ENCODE data around the gene RASAL2.
"Not testable (repeated sequence)": the region's sequence is repeated elsewhere in the genome, so short reads cannot be mapped to it uniquely, and the experiment has no call there.

The RASAL2 gene

GRCh38 chr1:178115260-178115659, 21.4 kb downstream of the RASAL2 start:
- DNase-seq (ENCODE audit: low read depth, low spot score): no peak
- no peak overlapping the region for H3K9ac ChIP-seq (ENCODE audit: insufficient read length)
- no peaks in the 10 kb centered on the region for H3K36me3 ChIP-seq (ENCODE audit: insufficient read depth, low read length)
- no peak overlapping the region for H3K4me3 ChIP-seq
- H3K9me3 ChIP-seq (ENCODE audit: low read depth, low read length): no peaks in the 10 kb centered on the region
- H3K27ac ChIP-seq: no peak overlapping the region
- TF ChIP-seq POLR2AphosphoS5 (IDR thresholded peaks at IDR 0.05; ENCODE audit: borderline replicate concordance, low read depth, low read length) (no peak), EZH2 (IDR thresholded peaks at IDR 0.05) (no peak), FOXP2 (optimal IDR thresholded peaks at IDR 0.05; ENCODE audit: control extremely low read depth, extremely low read length, insufficient read depth) (no peak)

GRCh38 chr1:178118524-178118923, 24.6 kb downstream of the RASAL2 start:
- no peaks in the 10 kb centered on the region for H3K9me3 ChIP-seq (ENCODE audit: low read depth, low read length)
- no peak overlapping the region for H3K9ac ChIP-seq (ENCODE audit: insufficient read length)
- TF ChIP-seq EZH2 (IDR thresholded peaks at IDR 0.05): no peak
- no peaks in the 10 kb centered on the region for H3K36me3 ChIP-seq (ENCODE audit: insufficient read depth, low read length)
- DNase-seq (ENCODE audit: low read depth, low spot score): no peak
- no peak overlapping the region for H3K27ac ChIP-seq
- H3K4me3 ChIP-seq: no peak overlapping the region

- no peak for DNase-seq (ENCODE audit: low read depth, low spot score)
- H3K27ac ChIP-seq: no peak overlapping the region
Observed at GRCh38 chr1:178119628-178120027, 25.7 kb downstream of the RASAL2 start.

GRCh38 chr1:178120088-178120487, 26.2 kb downstream of the RASAL2 start:
- DNase-seq (ENCODE audit: low read depth, low spot score): peak; percentile 58
- H3K27ac ChIP-seq: no peak overlapping the region
- H3K4me3 ChIP-seq: no peak overlapping the region
- H3K36me3 ChIP-seq (ENCODE audit: insufficient read depth, low read length): no peaks in the 10 kb centered on the region
- no peak overlapping the region for H3K9ac ChIP-seq (ENCODE audit: insufficient read length)
- TF ChIP-seq EZH2 (IDR thresholded peaks at IDR 0.05): no peak
- TF ChIP-seq FOXP2 (optimal IDR thresholded peaks at IDR 0.05; ENCODE audit: control extremely low read depth, extremely low read length, insufficient read depth): no peak
- TF ChIP-seq POLR2AphosphoS5 (IDR thresholded peaks at IDR 0.05; ENCODE audit: borderline replicate concordance, low read depth, low read length): no peak
- H3K9me3 ChIP-seq (ENCODE audit: low read depth, low read length): no peaks in the 10 kb centered on the region

More at GRCh38 chr1:178119628-178120027, 25.7 kb downstream of the RASAL2 start:
- H3K4me3 ChIP-seq: no peak overlapping the region
- TF ChIP-seq FOXP2 (optimal IDR thresholded peaks at IDR 0.05; ENCODE audit: control extremely low read depth, extremely low read length, insufficient read depth): no peak
- TF ChIP-seq EZH2 (IDR thresholded peaks at IDR 0.05): no peak
- no peak for TF ChIP-seq POLR2AphosphoS5 (IDR thresholded peaks at IDR 0.05; ENCODE audit: borderline replicate concordance, low read depth, low read length)
- no peaks in the 10 kb centered on the region for H3K36me3 ChIP-seq (ENCODE audit: insufficient read depth, low read length)
- no peak overlapping the region for H3K9ac ChIP-seq (ENCODE audit: insufficient read length)
- H3K9me3 ChIP-seq (ENCODE audit: low read depth, low read length): no peaks in the 10 kb centered on the region

- H3K9me3 ChIP-seq (ENCODE audit: low read depth, low read length); H3K36me3 ChIP-seq (ENCODE audit: insufficient read depth, low read length); H3K9ac ChIP-seq (ENCODE audit: insufficient read length); H3K27ac ChIP-seq; DNase-seq (ENCODE audit: low read depth, low spot score); H3K4me3 ChIP-seq: not testable (repeated sequence)
Observed at GRCh38 chr1:178120520-178121052, 26.7 kb downstream of the RASAL2 start.

GRCh38 chr1:178121883-178122282, 28.0 kb downstream of the RASAL2 start:
- no peak overlapping the region for H3K9ac ChIP-seq (ENCODE audit: insufficient read length)
- no peak for TF ChIP-seq FOXP2 (optimal IDR thresholded peaks at IDR 0.05; ENCODE audit: control extremely low read depth, extremely low read length, insufficient read depth)
- no peak for TF ChIP-seq EZH2 (IDR thresholded peaks at IDR 0.05)
- H3K36me3 ChIP-seq (ENCODE audit: insufficient read depth, low read length): no peaks in the 10 kb centered on the region
- no peak overlapping the region for H3K4me3 ChIP-seq
- no peaks in the 10 kb centered on the region for H3K9me3 ChIP-seq (ENCODE audit: low read depth, low read length)
- no peak overlapping the region for H3K27ac ChIP-seq
- no peak for DNase-seq (ENCODE audit: low read depth, low spot score)

GRCh38 chr1:178122283-178122682, 28.4 kb downstream of the RASAL2 start:
- no peak for DNase-seq (ENCODE audit: low read depth, low spot score)
- TF ChIP-seq POLR2AphosphoS5 (IDR thresholded peaks at IDR 0.05; ENCODE audit: borderline replicate concordance, low read depth, low read length) (no peak), FOXP2 (optimal IDR thresholded peaks at IDR 0.05; ENCODE audit: control extremely low read depth, extremely low read length, insufficient read depth) (no peak), EZH2 (IDR thresholded peaks at IDR 0.05) (no peak)
- no peak overlapping the region for H3K9ac ChIP-seq (ENCODE audit: insufficient read length)
- no peak overlapping the region for H3K27ac ChIP-seq
- no peak overlapping the region for H3K4me3 ChIP-seq
- H3K9me3 ChIP-seq (ENCODE audit: low read depth, low read length): no peaks in the 10 kb centered on the region
- no peaks in the 10 kb centered on the region for H3K36me3 ChIP-seq (ENCODE audit: insufficient read depth, low read length)

GRCh38 chr1:178124115-178124514, 30.2 kb downstream of the RASAL2 start:
- TF ChIP-seq POLR2AphosphoS5 (IDR thresholded peaks at IDR 0.05; ENCODE audit: borderline replicate concordance, low read depth, low read length) (no peak), EZH2 (IDR thresholded peaks at IDR 0.05) (no peak), FOXP2 (optimal IDR thresholded peaks at IDR 0.05; ENCODE audit: control extremely low read depth, extremely low read length, insufficient read depth) (no peak)
- no peak overlapping the region for H3K4me3 ChIP-seq
- no peak for DNase-seq (ENCODE audit: low read depth, low spot score)
- H3K9me3 ChIP-seq (ENCODE audit: low read depth, low read length): no peaks in the 10 kb centered on the region
- no peak overlapping the region for H3K27ac ChIP-seq
- no peak overlapping the region for H3K9ac ChIP-seq (ENCODE audit: insufficient read length)
- H3K36me3 ChIP-seq (ENCODE audit: insufficient read depth, low read length): no peaks in the 10 kb centered on the region

- H3K36me3 ChIP-seq (ENCODE audit: insufficient read depth, low read length): no peaks in the 10 kb centered on the region
- H3K4me3 ChIP-seq: no peak overlapping the region
- no peak overlapping the region for H3K9ac ChIP-seq (ENCODE audit: insufficient read length)
- H3K27ac ChIP-seq: no peak overlapping the region
- no peaks in the 10 kb centered on the region for H3K9me3 ChIP-seq (ENCODE audit: low read depth, low read length)
- TF ChIP-seq FOXP2 (optimal IDR thresholded peaks at IDR 0.05; ENCODE audit: control extremely low read depth, extremely low read length, insufficient read depth): no peak
- TF ChIP-seq POLR2AphosphoS5 (IDR thresholded peaks at IDR 0.05; ENCODE audit: borderline replicate concordance, low read depth, low read length): no peak
- no peak for TF ChIP-seq EZH2 (IDR thresholded peaks at IDR 0.05)
- no peak for DNase-seq (ENCODE audit: low read depth, low spot score)
Observed at GRCh38 chr1:178126261-178126660, 32.4 kb downstream of the RASAL2 start.
